Sigmoid colon (tissue), 7 donors: ENCODE measurements around the gene OPCML. TPM values are rescaled to one million over a fixed set of nuclear protein-coding genes. Genes with fewer than 3 reads are reported as not detected.
A peak's percentile ranks its signal among the peaks of the same experiment; 100 is the strongest.

Experiments
- DNase-seq: peaks from one replicate; pipeline ENCODE4 v3.0.0-alpha.2; 2019
- H3K27ac ChIP-seq, 4 donors: fragments of 200-600 bp; sonication (generic); one replicate each; pipeline ENCODE4 v1.5.1; 2016 to 2019; ENCODE audit warnings: mild to moderate bottlenecking in 1 of 4
- H3K27me3 ChIP-seq, 3 donors: fragments of 200-600 bp; sonication (generic); one replicate each; pipeline ENCODE4 v1.5.1; 2019; ENCODE audit warnings: mild to moderate bottlenecking in 1 of 3
- H3K36me3 ChIP-seq, 4 donors: fragments of 200-600 bp; sonication (generic); one replicate each; pipeline ENCODE4 v1.5.1; 2016 to 2019
- H3K4me1 ChIP-seq, 4 donors: fragments of 200-600 bp; sonication (generic); one replicate each; pipeline ENCODE4 v1.5.1; 2017 to 2019
- H3K4me3 ChIP-seq, 4 donors: fragments of 200-600 bp; sonication (generic); one replicate each; pipeline ENCODE4 v1.5.1; 2017 to 2019; ENCODE audit warnings: mild to moderate bottlenecking in 2 of 4, moderate library complexity in 1 of 4
- H3K9me3 ChIP-seq, 4 donors: fragments of 200-600 bp in 3 of 4; sonication (generic) in 3 of 4; one replicate each; pipeline versions ENCODE4 v1.5.1 to v1.6.1; 2013 to 2019
- EP300 ChIP-seq, 4 donors: sonication (generic); formaldehyde crosslinking; IDR thresholded peaks; one replicate each; pipeline ENCODE4 v1.6.1; 2017; ENCODE audit warnings: antibody characterized with exemption in 4 of 4
- POLR2A ChIP-seq, 2 donors: fragments of 450-650 bp; IDR thresholded peaks; one replicate each; pipeline ENCODE4 v1.6.1; 2016; ENCODE audit warnings: antibody characterized with exemption in 2 of 2, mild to moderate bottlenecking in 2 of 2, moderate library complexity in 2 of 2
- POLR2AphosphoS5 ChIP-seq, 4 donors: sonication (generic); formaldehyde crosslinking; IDR thresholded peaks; one replicate each; pipeline ENCODE4 v1.6.1; 2017; ENCODE audit warnings: antibody characterized with exemption in 4 of 4
- WGBS, 2 donors: extraction: QIAGEN DNeasy Blood & Tissue Kit; methylation state at CpG; one replicate each; pipeline ENCODE4 v1.1.7; 2013; 5-methylcytosine and 5-hydroxymethylcytosine counted together
- intact Hi-C: fragments of 100-400 bp; cut with DNase I; formaldehyde crosslinking; loops from one replicate; pipeline ENCODE4 v1.15.1; 2023
- polyA plus RNA-seq, 3 donors: library from polyadenylated mRNA; stranded (reverse); fragments of 200-250 nt; gene quantifications; one replicate each; pipeline ENCODE4 v1.2.3, GENCODE V29; 2013
- total RNA-seq, 4 donors: library from RNA; depleted of rRNA; stranded (reverse); fragments of >200 nt; gene quantifications; one replicate each; pipeline ENCODE4 v1.1.0, GENCODE V29; 2016
- TF ChIP-seq, protein P1 (sequence below), 4 experiments: fragments of 450-650 bp in 3 of 4; fragments of 200-600 bp in 1 of 4; IDR thresholded peaks; one replicate each; pipeline ENCODE4 v1.5.1; 2016 to 2019; ENCODE audit warnings: antibody characterized with exemption in 4 of 4, mild to moderate bottlenecking in 3 of 4, moderate library complexity in 2 of 4
- donor health status: healthy with polysubstance abuse.
- donor health status: Bipolar disorder and iron deficiency.
- donor health status: healthy.

The OPCML gene
- total and polyA plus RNA-seq, 7 donors, result under 0.01 to 0.14 (median 0.03) TPM; not detected in 4

DNA sequence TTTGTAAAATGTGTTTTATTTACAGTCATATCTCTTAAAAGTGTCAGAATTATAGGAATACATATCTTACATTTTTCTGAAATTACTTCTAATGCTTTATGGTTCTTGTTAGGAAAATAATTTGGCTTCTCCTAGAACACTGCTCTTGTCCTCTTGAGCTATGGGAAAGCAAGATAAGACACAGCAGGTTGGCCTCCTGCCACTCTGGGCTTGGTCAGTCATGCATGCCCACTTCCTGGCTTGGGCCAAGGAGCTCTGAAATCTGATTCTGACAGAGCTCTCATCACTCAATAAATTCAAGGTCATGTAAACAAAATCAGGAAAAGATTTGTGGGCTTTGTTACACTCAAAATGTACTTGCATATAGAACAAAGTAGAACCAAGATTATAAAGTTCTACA lies 1036.0 kb downstream of the OPCML start:
- no peak overlapping the region for H3K4me3 ChIP-seq
- H3K36me3 ChIP-seq, result no peaks in the 10 kb centered on the region
- no peak for DNase-seq
- H3K4me1 ChIP-seq, result no peaks in the 10 kb centered on the region
- H3K9me3 ChIP-seq, result no peaks in the 10 kb centered on the region
- H3K27ac ChIP-seq, result no peak overlapping the region
- intact Hi-C loops, result no loop called here
- H3K27me3 ChIP-seq, result no peaks in the 10 kb centered on the region
- TF ChIP-seq, protein P1, sequence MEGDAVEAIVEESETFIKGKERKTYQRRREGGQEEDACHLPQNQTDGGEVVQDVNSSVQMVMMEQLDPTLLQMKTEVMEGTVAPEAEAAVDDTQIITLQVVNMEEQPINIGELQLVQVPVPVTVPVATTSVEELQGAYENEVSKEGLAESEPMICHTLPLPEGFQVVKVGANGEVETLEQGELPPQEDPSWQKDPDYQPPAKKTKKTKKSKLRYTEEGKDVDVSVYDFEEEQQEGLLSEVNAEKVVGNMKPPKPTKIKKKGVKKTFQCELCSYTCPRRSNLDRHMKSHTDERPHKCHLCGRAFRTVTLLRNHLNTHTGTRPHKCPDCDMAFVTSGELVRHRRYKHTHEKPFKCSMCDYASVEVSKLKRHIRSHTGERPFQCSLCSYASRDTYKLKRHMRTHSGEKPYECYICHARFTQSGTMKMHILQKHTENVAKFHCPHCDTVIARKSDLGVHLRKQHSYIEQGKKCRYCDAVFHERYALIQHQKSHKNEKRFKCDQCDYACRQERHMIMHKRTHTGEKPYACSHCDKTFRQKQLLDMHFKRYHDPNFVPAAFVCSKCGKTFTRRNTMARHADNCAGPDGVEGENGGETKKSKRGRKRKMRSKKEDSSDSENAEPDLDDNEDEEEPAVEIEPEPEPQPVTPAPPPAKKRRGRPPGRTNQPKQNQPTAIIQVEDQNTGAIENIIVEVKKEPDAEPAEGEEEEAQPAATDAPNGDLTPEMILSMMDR (IDR thresholded peaks at IDR 0.05), result no peak
- TF ChIP-seq POLR2AphosphoS5 (IDR thresholded peaks at IDR 0.05), result no peak
- TF ChIP-seq EP300 (IDR thresholded peaks at IDR 0.05), result no peak
- TF ChIP-seq POLR2A (IDR thresholded peaks at IDR 0.05), result no peak

- Histone ChIP-seq H3K9me3 (no peaks in the 10 kb centered on the region), H3K4me1 (no peaks in the 10 kb centered on the region), H3K36me3 (no peaks in the 10 kb centered on the region), H3K27me3 (no peaks in the 10 kb centered on the region), H3K27ac (no peak overlapping the region), H3K4me3 (no peak overlapping the region)
- 60 to 66% methylated on average over 4 of the region's 4 CpGs for WGBS, 2 donors
- no peak for DNase-seq
- TF ChIP-seq POLR2A (IDR thresholded peaks at IDR 0.05) (no peak), POLR2AphosphoS5 (IDR thresholded peaks at IDR 0.05) (no peak), EP300 (IDR thresholded peaks at IDR 0.05) (no peak)
- TF ChIP-seq, protein P1 (IDR thresholded peaks at IDR 0.05), result no peak
- intact Hi-C loops, result no loop called here
Observed at GRCh38 chr11:132493801-132494200, 1038.5 kb downstream of the OPCML start.

- Histone ChIP-seq H3K4me1 (no peaks in the 10 kb centered on the region), H3K4me3 (no peak overlapping the region), H3K36me3 (no peaks in the 10 kb centered on the region), H3K27ac (no peak overlapping the region), H3K27me3 (no peaks in the 10 kb centered on the region), H3K9me3 (peaks cover 0 to under 1% (median 0%) of the 10 kb centered on the region in 4 donors)
- TF ChIP-seq EP300 (IDR thresholded peaks at IDR 0.05) (no peak), POLR2AphosphoS5 (IDR thresholded peaks at IDR 0.05) (no peak), POLR2A (IDR thresholded peaks at IDR 0.05) (no peak)
- TF ChIP-seq, protein P1 (IDR thresholded peaks at IDR 0.05), result no peak
- 73% methylated on average over 5 of the region's 5 CpGs for WGBS, 2 donors
- DNase-seq, result peak; percentile 79
- intact Hi-C loops, result no loop called here
Observed at GRCh38 chr11:132490978-132491377, 1041.3 kb downstream of the OPCML start.

DNA sequence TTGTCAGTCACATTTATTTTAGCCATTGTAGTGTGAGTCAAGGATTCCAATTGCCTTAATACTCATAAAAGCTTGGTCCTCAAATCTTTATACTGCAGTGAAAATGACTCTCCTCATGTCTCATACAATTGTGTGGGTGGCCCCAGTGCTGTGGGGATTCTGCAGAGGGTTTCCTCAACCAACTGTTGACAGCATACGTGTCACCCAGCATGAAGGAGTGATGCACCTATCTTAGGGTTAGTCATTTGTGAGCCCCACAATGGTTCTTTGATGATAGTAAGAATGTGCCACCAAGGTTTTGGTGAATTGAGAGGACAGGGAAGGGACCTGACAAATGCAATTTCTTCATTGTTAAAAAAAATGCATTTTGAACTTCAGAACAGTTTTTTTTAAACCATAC lies 1046.2 kb downstream of the OPCML start:
- H3K36me3 ChIP-seq, result no peaks in the 10 kb centered on the region
- H3K27me3 ChIP-seq, result no peaks in the 10 kb centered on the region
- no peak overlapping the region for H3K4me3 ChIP-seq
- peaks cover 0 to 7% (median 3%) of the 10 kb centered on the region in 4 donors for H3K9me3 ChIP-seq
- H3K27ac ChIP-seq, result no peak overlapping the region
- no peak for DNase-seq
- no peaks in the 10 kb centered on the region for H3K4me1 ChIP-seq
- 82 to 89% methylated on average over 1 of the region's 1 CpG for WGBS, 2 donors
- intact Hi-C loops, result no loop called here
- TF ChIP-seq POLR2A (IDR thresholded peaks at IDR 0.05) (no peak), EP300 (IDR thresholded peaks at IDR 0.05) (no peak), POLR2AphosphoS5 (IDR thresholded peaks at IDR 0.05) (no peak)
- TF ChIP-seq, protein P1 (IDR thresholded peaks at IDR 0.05), result no peak

- no peak for DNase-seq
- Histone ChIP-seq H3K4me3 (no peak overlapping the region), H3K36me3 (no peaks in the 10 kb centered on the region), H3K4me1 (peaks cover 0 to 6% (median 2%) of the 10 kb centered on the region in 4 donors), H3K27ac (no peak overlapping the region), H3K9me3 (no peaks in the 10 kb centered on the region), H3K27me3 (no peaks in the 10 kb centered on the region)
- TF ChIP-seq EP300 (IDR thresholded peaks at IDR 0.05) (no peak), POLR2AphosphoS5 (IDR thresholded peaks at IDR 0.05) (no peak), POLR2A (IDR thresholded peaks at IDR 0.05) (no peak)
- TF ChIP-seq, protein P1 (IDR thresholded peaks at IDR 0.05), result no peak
- 88 to 92% methylated on average over 2 of the region's 2 CpGs for WGBS, 2 donors
- intact Hi-C loops, result no loop called here
Observed at GRCh38 chr11:132475026-132475425, 1057.3 kb downstream of the OPCML start.
